NCI-H1105 treated with DMSO at 0.1 percent for 48 hours (cell line): ENCODE measurements around the gene GSK3B.
"Not testable (repeated sequence)": the region's sequence is repeated elsewhere in the genome, so short reads cannot be mapped to it uniquely, and the experiment has no call there.

Experiments used
- DNase-seq: peaks from one replicate; lab custom pipeline; 2025; lab: John Stamatoyannopoulos, UW

GSK3B gene

DNA sequence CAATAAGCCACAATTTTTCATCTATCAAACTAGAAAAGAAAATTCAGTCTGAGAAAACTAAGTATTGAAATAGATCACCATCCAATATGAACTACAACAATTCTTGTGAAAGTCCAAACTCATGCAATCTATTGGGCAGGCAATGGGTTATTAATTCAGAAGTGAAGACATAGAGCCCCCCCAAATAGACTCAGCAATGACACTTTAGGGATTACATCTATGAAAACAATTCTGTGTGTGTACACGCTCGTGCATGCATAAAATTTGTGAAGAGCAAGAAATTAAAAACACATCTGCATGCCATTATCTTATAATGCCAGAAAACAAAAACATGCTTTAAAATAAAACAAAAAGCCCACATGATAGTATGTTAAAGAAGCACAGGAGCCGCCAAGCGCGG is 161.0 kb downstream of the GSK3B start:
- no peak for DNase-seq

DNA sequence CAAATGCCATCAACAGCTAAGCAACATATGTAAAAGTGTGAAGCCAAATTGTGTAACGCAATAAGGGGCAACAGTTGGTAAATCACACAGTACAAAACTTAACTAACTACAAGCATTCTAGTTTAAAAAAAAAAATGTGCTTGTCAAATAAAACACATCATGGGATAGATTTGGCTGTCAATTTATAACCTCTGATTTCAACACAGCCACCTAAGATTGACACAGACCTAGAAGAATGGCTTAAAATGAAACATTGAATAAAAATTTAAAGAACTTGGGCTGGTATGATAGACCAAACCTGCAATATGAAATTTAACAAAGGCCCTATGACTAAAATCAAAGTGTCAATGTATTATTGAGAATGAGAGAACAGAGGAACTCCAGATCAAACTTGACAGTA is 164.0 kb downstream of the GSK3B start:
- no peak for DNase-seq

DNA sequence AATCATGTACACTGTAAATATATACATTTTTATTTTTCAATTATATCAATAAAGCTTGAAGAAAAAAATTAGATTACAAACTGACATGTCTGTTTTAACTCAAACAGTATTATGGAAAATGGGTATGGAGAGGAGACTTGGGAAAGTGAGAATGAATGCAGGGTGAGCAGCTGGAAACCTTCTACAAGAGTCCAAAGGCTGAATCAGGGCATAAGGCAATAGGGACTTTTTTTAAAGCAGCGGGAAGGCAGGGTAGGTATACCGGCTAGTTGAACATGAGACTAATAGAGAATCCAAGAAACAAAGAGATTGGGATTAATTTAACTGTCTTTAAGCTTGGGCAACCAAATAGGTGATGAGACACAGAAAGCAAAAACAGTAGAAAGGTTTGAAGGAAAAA is 167.1 kb downstream of the GSK3B start:
- no peak for DNase-seq

DNA sequence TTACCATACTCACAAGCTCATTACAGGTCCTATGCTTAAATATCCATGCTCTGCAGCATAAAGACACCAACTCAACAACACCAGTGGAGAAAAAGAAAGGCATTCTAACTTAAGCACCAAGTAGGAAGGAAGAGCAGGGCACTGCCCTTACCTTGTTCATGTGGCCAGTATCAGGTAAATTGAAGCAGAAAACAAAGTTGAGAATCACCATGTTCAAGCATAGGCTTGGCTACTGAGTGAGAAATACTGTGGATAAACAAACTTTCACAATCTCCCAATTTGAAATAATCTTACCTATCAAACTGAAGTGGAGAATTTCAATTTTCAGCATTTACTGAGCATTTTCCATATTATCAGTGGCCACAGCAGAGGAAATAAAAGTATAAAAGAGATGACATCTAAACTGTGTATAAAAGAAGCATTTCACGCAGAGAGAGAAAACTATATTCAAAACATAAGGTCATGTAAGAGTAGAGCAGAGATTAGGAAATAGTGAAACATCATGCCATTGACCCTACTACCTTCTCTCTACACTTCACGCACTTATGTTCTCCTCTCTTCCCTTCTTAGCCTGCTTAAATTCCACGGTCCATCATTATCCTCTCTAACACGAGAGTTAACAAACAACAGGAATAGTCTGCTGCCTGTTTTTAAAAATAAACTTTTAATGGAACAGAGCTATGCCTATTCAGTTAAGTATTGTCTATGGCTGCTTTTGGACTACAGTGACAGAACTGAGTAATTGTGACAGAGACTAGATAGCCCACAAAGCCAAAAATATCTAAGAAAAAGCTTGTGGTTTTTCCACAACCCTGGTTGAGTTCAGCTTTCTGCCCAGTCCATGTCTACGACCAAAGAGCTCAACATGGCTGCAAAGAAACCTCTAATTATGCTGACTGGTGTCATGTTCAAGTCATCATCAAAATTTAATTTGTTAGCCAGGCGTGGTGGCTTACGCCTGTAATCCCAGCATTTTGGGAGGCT is 169.8 kb downstream of the GSK3B start:
- no peak for DNase-seq

DNA sequence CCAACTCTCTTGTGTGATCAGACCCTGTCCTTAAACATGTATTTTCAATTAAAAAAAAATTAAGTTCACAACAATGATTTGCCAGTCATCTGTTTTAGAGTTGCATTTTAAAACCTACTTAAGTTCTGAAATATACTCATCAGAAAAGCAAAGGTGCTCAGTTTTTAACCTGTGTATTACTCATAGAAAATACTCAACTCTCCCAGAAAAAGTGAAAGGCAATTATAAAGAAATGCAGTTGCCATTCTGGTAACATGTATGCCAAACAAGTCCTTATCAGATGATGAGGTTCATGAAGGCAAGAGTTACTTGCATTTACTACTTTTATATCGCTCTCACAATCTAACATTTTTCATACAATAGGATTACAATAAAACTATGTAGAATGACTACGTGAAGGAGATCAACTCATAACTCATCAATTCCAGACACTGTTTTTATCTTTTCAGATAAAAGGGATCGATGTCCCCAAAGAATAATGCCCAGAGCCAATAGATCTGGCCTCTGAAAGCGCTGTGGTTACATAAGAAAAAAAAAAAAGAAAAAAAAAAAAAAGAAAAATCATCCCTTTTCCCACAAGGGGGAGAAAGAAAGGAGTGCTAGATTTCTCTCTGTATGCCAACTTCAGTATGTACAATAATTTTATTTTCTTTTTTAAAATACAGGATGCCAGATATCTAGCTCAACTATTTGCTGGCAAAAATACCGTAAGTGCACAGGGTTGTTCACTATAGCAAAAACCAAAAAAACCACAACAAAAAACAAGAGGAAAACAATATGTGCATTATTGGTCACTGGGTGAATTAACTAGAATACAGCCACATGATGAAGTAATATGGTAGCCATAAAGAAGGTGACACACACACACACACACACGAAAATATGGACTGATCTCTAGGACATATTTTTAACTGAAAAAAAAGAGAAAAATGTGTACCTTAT is 175.0 kb downstream of the GSK3B start:
- no peak for DNase-seq

DNA sequence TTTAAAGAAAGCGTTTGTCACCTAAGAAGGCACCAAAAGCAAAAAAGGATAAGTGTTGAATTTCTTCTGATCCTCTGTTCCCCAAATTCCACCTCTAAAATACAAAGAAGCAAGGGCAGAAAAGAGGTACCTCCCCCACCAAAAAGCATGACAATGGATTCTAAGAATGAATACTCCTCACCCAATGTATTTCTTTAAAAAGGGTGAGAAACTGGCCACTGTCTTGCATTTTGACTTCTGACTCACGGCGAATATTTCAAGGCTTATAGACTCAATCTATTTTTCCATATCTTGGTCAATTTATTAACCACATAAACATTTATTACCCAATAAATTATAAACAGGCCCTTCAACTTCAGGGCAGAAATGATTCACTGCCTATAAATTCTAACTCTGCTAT is 181.2 kb downstream of the GSK3B start:
- no peak for DNase-seq

DNA sequence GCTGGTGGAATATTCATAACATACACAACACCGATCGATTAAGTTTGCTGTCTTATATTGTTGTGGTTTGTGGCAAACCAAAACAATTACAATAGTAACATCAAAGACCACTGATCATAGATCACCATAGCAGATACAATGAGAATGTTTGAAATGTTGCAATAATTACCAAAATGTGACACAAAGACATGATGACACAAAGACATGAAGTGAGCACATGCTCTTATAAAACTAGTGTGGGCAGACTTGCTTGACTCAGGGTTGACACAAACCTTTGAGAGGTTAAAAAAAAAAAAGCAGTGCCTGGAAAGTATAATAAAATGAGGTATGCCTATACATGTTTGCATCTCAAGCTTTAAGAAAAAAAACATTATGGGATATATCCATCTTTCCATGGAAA is 182.0 kb downstream of the GSK3B start:
- DNase-seq, result no peak

DNA sequence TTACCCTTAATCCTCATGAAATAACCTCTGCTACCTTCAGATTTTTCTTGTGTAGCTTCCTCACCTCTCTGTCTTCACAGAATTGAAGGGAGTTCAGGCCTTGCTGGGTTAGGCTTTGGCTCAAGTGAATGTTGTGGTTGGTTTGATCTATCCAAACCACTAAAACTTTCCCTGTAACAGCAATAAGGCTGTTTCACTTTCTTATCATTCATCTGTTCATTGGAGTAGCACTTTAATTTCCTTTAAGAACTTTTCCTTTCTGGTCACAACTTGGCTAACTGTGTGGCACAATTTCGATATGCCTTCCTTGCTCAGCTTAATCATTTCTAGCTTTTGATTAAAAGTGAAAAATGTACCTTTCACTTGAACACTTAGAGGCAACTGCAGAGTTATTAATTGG is 182.5 kb downstream of the GSK3B start:
- no peak for DNase-seq

DNA sequence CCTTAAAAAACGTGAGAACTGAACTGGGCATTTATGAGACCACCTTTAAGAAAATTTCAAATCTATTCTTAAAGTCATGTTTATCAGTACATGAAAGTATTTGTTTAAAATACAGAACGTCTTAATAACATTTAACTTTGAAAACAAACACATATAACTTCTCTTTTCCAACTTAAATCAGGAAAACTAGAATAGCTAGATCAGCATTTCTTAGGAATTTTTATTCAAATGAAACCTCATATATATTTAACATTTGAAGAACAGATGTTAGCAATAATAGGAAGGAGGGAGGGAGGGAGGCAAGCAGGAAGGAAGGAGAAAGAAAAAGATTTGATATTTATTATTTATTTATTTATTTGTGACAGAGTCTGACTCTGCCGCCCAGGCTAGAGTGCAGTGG is 192.2 kb downstream of the GSK3B start:
- no peak for DNase-seq

DNA sequence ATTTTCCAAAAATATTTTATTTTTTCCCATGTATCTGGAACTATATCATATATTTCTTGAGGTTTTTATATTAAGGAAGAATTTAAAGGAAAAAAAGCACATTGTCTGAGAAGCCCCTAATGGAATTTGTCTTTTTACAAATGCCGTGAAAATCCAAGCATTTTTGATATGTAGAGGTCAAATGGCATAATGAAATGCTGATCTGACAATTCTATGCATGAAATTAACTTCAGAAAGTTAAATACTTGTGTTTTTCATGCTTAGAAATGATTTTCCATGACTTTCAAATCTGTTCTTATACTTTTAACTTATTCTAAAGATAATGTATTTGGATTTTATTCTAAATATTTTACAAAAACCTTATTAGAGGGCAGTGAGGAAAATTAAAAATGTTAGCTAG is 193.1 kb downstream of the GSK3B start:
- DNase-seq, result no peak

DNA sequence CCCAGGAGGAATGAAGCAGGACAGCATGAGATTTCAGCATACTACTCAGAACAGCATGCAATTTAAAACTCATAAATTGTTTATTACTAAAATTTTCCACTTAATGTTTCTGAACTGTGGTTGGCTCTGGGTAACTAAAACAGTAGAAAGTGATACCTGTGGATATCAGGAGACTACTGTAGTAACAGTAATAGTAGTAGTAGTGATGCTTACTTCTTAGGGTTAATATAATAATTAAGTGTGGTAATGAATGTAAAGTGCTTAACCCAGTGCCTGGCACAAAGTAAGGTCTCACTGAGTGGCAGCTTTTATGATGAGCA is 195.1 kb downstream of the GSK3B start:
- DNase-seq, result no peak

DNA sequence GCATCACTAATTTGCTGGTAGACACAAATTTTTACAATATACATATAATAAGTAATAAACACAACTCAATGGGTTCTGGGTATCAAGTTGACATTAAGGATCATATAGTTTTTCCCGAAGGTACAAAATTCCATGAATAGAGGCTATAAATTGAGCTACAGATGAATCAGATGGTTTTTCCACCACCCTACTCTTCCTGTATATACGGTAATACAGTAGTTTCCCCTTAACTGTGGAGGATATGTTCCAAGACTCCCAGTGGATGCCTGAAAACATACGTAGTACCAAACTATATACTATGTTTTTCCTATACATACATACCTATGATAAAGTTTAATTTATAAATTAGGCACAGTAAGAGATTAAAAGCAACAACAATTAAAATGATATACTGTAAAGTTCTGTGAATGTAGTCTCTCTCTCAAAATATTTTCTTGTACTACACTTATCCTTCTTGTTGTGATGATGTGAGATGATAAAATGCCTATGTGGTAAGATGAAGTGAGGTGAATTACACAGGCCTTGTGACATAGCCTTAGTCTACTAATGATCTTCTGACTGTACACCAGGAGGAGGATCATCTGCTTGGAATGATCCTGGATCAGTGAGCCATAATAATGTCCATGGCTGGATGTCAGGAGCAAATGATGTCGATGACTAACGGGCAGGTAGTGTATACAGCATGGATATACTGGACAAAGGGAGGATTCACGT is 195.6 kb downstream of the GSK3B start:
- DNase-seq, result no peak

DNA sequence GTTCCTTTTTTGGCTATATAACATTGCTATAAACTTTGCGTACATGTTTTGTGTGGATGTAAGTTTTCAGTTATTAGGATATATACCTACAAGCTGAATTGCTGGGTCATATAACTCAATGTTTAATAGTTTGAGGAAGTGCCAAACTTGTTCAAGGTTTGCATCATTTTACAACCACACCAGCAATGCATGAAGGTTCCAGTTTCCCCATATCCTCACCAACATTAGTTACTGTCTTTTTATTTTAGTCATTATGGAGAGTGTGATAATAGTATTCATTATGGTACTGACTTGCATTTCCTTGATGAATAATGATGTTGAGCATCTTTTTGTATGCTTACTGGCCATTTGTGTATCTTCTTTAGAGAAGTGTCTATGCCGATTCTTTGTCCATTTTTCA is 200.1 kb downstream of the GSK3B start:
- DNase-seq, result no peak

DNA sequence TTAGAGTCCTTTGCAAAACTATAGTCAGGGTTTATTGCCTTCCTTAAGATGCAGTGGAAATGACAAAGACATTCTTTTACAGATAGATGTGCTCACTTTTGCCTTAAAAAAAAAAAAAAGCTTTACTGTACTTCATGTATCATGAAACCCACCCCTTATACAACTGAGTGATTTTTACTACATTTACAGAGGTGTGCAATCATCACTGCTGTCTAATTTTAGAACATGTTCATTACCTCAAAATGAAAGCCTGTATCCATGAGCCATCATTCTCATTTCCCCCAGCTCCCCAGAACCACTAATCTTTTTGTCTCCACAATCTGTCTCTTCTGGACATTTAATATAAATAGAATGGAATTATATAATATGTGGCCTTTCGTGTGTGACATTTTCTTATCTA is 200.5 kb downstream of the GSK3B start:
- DNase-seq, result no peak

DNA sequence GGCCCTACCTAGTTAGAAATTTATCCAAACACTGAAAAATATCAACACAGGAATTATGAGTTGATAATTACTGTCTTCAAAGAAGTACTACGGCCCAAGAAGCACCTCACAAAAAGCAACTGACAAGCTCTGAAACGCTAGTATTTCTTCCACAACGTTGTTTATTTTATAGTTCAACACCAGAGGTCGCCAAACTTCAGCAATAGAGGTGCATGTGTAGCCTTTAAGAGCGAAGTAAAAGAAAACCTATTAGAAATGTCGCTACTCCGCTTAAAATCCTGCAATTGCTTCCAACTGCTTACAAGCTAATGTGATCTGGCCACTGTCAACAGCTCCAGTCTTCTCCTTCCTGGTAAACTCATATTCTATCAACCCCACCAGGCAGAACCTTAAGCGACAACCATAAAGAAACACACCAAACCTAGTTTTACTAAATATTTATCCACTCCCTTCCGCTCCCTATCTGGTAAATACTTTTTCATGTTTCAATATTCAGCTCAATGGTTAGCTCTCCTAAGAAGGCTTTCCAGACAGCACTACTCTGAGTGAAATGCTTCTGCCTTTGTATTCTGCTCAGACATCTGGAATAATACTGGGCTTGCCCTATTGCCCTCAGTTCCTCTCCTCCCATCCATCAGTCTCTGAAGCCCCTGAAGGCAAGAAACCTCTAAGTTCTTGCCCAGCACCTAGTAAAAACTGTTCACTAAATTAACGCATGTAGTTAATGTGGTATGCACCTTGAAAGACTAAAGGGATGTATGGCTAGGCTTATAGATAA is 202.1 kb downstream of the GSK3B start:
- peak; percentile 72 for DNase-seq

DNA sequence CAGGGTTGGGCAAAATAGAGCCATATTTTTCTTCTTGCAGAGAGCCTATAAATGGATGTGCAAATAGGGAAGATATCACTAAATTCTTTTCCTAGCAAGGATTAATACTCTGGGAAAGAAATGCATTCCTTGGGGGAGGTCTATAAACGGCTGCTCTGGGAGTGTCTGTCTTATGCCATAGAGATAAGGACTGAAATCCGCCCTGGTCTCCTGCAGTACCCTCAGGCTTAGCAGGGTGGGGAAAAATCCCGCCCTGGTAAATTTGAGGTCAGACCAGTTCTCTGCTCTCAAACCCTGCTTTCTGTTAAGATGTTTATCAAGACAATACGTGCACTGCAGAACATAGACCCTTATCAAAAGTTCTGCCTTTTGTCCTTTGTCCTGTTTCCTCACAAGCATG is 205.6 kb downstream of the GSK3B start:
- not testable (repeated sequence) for DNase-seq

DNA sequence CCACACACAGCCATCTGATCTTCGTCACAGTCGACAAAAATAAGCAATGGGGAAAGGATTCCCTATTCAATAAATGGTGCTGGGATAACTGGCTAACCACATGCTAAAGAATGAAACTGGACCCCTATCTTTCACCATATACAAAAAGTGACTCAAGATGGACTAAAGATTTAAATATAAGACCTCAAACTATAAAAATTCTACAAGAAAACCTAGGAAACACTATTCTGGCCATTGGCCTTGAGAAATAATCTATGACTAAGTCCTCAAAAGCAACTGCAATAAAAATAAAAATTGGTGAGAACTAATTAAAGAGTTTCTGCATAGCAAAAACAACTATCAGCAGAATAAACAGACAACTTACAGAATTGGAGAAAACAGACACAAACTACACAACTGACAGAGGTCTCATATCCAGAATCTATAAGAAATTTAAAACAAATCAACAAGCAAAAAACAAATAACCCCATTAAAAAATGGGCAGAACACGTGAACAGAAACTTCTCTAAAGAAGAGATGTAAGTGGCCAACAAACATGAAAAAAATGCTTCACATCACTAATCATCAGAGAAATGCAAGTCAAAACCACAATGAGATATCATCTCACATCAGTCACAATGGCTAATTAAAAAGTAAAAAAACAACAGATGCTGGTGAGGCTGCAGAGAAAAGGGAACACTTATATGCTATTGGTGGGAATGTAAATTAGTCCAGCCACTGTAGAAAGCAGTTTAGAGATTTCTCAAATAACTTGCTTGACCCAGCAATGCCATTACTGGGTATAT is 208.3 kb downstream of the GSK3B start:
- no peak for DNase-seq

DNA sequence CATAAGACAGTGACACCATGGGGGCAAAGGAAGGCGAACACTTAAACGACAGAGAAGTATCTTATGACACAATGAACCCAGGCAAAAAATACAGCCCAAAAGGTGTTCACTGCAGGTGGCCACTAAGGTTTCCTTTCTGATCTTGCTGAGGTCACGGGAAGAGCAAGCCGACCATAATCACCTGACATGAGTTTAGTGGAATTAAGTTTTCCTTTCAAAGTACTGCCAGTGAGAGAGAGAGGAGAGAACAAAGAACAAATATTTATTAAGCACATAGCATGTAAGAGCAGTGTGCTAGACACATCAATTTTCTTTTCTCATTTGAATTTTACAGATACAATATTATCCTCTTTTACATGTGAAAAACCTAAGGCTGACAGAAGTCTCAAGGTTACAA is 210.1 kb downstream of the GSK3B start:
- DNase-seq, result no peak

DNA sequence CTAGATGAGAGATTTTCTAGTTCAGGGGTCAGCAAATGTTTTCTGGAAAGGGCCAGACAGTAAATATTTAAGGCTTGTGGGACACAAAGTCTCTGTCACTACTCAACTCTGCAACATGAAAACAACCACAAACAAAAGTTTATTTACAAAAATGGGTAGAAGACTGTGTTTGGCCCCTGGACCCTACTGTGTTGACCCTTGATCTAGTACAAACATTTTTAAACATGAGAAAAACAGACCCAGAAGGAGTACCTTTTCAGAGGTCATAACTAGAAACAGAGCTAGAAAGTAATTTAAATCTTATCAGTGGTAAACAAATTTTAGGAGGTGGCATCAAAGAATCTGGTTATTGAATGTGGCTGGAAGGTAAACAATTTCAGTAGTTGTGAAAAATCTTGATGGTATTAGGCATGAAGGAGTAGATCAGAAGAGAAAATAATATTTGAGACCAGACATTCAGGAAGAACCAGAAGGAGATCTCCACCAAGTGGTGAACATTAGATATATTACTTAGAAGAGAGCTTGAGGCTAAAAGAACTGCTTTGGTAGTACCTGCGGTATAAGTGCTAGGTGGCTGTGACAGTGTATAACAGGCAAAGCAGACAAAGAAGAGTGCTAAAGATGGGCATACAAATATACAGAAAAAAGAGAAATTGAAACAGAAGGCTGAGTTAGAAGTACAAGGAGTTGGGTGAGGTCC is 210.6 kb downstream of the GSK3B start:
- no peak for DNase-seq

DNA sequence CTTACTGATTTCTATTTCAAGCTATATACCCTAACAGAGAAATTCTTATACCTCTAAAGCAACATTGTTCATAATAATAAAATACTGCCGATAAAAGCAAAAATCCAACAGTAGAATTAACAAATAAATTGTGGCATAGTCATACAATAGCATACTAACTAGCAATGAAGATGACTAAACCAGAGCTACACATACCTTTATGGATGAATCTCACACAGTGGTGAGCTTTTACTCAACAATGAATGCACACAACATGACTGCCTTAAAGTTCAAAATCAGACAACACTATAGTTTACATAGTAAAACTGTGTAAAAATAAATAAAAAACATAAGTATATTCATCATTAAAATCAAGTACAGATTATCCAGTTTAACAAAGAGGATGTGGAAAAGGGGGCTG is 213.3 kb downstream of the GSK3B start:
- DNase-seq, result no peak
